GM18498 (cell line): Measurements from ENCODE around the gene HIVEP3.
A peak's percentile ranks its signal among the peaks of the same experiment; 100 is the strongest.

Source experiments
- ATAC-seq: cut with Tn5 transposase; IDR thresholded peaks from one replicate; pipeline ENCODE4 v1.9.1; 2021; ENCODE audit warnings: mild to moderate bottlenecking, moderate library complexity; ENCODE audit not compliant: unreplicated experiment

HIVEP3 gene

GRCh38 chr1:41673806-41674205 is 244.9 kb downstream of the HIVEP3 start:
- ATAC-seq, result peak; percentile 50

GRCh38 chr1:41673378-41673777 is 245.3 kb downstream of the HIVEP3 start:
- peak; percentile 69 for ATAC-seq

- no peak for ATAC-seq
These were observed 245.9 kb downstream of the HIVEP3 start for GRCh38 chr1:41672641-41673361.

- no peak for ATAC-seq
These were observed 246.5 kb downstream of the HIVEP3 start for GRCh38 chr1:41672173-41672572.

- ATAC-seq, result no peak
These were observed 247.5 kb downstream of the HIVEP3 start for GRCh38 chr1:41671116-41671755.

- ATAC-seq, result no peak
These were observed 248.3 kb downstream of the HIVEP3 start for GRCh38 chr1:41670217-41670957.

GRCh38 chr1:41668967-41669366 is 249.8 kb downstream of the HIVEP3 start:
- ATAC-seq, result no peak

- no peak for ATAC-seq
These were observed 250.6 kb downstream of the HIVEP3 start for GRCh38 chr1:41668054-41668660.

GRCh38 chr1:41666981-41667631 is 251.6 kb downstream of the HIVEP3 start:
- ATAC-seq, result peak; percentile 52

- no peak for ATAC-seq
These were observed 252.5 kb downstream of the HIVEP3 start for GRCh38 chr1:41665962-41666917.

GRCh38 chr1:41664861-41665640 is 253.7 kb downstream of the HIVEP3 start:
- no peak for ATAC-seq

- no peak for ATAC-seq
These were observed 254.9 kb downstream of the HIVEP3 start for GRCh38 chr1:41663671-41664400.

GRCh38 chr1:41662765-41663437 is 255.8 kb downstream of the HIVEP3 start:
- ATAC-seq, result no peak

GRCh38 chr1:41662061-41662764 is 256.5 kb downstream of the HIVEP3 start:
- peak; percentile 83 for ATAC-seq

GRCh38 chr1:41661428-41662060 is 257.2 kb downstream of the HIVEP3 start:
- ATAC-seq, result peak; percentile 15

GRCh38 chr1:41660570-41661427 is 257.9 kb downstream of the HIVEP3 start:
- ATAC-seq, result no peak
